ENCODE results near the gene TRPV4.

Gene TRPV4

GRCh38 chr12:109738878-109739665 lies 94.1 kb downstream of the TRPV4 start:
- no peak for DNase-seq

GRCh38 chr12:109738209-109738608 lies 95.0 kb downstream of the TRPV4 start:
- peak in 1 of 2 experiments; percentile 0 for DNase-seq

DNA sequence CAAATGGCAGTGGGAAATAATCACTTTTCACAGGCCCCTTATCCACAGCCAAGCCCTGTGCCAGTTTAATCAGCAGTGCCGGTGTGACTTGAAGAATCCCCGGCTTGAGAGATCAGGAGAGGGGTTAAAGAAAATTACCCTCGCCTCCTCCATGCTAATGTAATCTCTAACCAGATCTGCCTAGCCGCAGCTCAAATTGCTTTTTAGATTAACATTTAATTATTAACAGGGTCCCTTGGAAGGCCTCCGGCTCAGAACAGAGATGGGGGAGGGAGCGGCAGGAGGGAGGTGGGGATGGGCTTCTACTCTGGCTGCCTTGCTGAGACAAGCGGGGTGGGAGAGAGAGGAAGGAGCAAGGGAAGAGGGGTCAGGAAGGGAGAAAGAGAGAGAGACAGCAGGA lies 95.6 kb downstream of the TRPV4 start:
- no peak for DNase-seq

DNA sequence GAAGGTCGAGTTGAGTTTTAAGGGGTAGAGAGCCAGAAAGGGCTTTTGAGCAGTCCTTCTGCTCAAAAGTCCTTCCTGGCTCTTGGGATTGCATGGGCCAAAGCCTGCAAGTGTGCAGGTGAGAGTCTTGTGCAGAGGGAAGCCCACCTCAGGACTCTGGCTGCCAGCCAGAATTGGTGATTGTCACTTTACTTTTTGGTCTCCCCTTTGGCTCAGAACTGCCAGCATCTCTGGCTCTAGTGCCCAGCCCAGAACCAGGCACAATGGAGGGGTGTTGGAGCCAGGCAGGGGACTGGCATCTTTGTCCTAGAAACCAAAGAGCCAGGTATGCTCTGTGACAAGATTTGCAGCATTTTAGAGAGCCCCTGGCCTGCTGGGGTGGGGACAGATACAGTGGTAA lies 96.1 kb downstream of the TRPV4 start:
- DNase-seq, result no peak

DNA sequence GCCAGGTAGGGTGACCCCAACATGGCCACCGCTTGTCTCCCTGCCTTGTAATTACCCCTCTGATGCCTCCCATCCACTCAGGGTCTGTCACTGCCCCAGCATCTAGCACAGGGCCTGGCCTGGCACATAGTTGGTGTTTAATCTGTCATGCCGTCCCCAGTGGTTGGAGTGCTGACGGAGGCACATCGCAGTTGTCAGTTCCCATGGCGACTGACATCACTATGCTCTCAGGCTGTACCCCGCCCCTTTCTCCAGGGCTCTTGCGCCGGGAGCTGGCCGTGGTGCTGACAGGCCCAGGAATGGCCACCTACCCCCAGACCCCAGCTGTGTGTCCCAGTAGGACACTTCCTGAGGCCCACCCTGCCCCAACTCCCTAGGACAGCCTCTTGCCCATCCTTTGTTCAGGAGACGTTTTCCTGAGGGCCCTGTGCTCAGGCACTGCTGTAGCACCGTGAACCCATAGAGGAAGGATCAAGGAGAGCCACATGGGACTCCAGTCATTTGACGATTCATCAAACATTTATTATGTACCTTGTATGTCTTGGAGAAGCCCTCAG lies 96.6 kb downstream of the TRPV4 start:
- no peak for DNase-seq

- no peak for DNase-seq
Measured at GRCh38 chr12:109735825-109736551, 97.2 kb downstream of the TRPV4 start.

GRCh38 chr12:109735051-109735521 lies 98.1 kb downstream of the TRPV4 start:
- DNase-seq, result no peak

GRCh38 chr12:109734219-109735000 lies 98.8 kb downstream of the TRPV4 start:
- DNase-seq, result no peak

Measured in stimulated activated CD4-positive, alpha-beta T cell treated with anti-CD3 and anti-CD28 coated beads, Interleukin-4, amount 100 ng/mL, for 4 hours (primary cell).